ENCODE data around the gene LSM7.

DNA sequence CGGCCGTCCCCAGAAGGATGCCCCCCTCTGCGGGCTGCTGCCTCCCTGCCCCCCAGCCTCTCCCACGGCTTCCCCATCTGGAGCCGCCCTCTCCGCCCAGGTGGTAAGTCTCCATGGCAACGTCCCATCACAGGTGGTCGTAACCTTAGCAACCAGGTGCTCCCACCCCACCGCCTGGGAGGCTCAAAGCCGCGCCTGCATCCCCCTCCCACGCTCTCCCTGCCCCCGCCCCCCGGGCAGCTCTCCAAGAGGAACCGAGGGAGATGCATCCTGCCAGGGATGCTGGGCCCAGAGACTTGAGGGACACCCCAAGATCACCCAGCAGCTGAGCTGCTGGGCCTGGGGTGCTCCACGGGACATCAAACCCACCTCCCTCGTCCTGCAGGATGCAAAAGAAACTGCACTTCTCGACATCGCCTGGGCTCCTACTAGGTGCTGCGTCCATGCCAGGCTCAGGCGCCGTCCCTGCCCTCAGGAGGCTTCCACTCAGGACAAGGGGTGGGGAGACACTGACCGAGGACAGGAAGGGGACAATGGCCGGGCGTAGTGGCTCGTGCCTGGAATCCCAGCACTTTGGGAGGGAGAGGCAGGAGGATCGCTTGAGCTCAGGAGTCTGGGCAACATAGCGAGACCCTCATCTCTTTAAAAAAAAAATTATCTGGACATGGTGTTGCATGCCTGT lies 15.4 kb downstream of the LSM7 start:
- TF ChIP-seq CTCF (IDR thresholded peaks at IDR 0.05) (no peak), REST (IDR thresholded peaks at IDR 0.05; ENCODE audit: insufficient read depth in 1 of 2, low read depth in 2 of 2, low read length in 1 of 2) (no peak), SIN3A (IDR thresholded peaks at IDR 0.05; ENCODE audit: borderline replicate concordance, insufficient read depth, low read depth, low read length) (no peak), POLR2AphosphoS5 (IDR thresholded peaks at IDR 0.05; ENCODE audit: low read depth, low read length) (no peak)

Data from Panc1 (cell line).